SK-N-SH (cell line): ENCODE data around the gene SERPINI1. TPM values are rescaled to one million over a fixed set of nuclear protein-coding genes. Genes with fewer than 3 reads are reported as not detected.

Experiments used
- CTCF ChIA-PET: fragments of 300-600, 350-600 bp; formaldehyde crosslinking; extraction: SDS; loops from one replicate; lab custom pipeline; 2021; lab: Yijun Ruan, JAX
- POLR2A ChIA-PET: fragments of 350-600 bp; sonication (Branson Sonifier 250); formaldehyde crosslinking; extraction: SDS; loops from one replicate; lab custom pipeline; 2020; ENCODE audit warnings: antibody characterized with exemption, inconsistent platforms; lab: Yijun Ruan, JAX
- DNase-seq: peaks from one replicate; pipeline ENCODE4 v3.0.0; 2012
- H2AFZ ChIP-seq: fragments of 200-600 bp; sonication (generic); 2 replicates; pipeline ENCODE4 v1.8.1; 2016; ENCODE audit warnings: antibody characterized with exemption, mild to moderate bottlenecking, low read depth
- H3F3A ChIP-seq: fragments of 200-600 bp; sonication (generic); replicated peaks from 2 replicates; pipeline ENCODE3; 2016; ENCODE audit warnings: antibody characterized with exemption, mild to moderate bottlenecking; ENCODE audit not compliant: insufficient read depth
- H3K27ac ChIP-seq, 2 experiments: fragments of 200-500 bp in 1 of 2; fragments of 200-600 bp in 1 of 2; sonication (Bioruptor generic) in 1 of 2; sonication (generic), shearing (Covaris generic) in 1 of 2; 2 replicates each; pipeline versions ENCODE4 v1.5.1 to v1.6.1; 2014 to 2016; ENCODE audit warnings: low read depth in 2 of 2, inconsistent platforms in 1 of 2, low read length in 1 of 2, mild to moderate bottlenecking in 1 of 2, mixed read lengths in 1 of 2
- H3K27me3 ChIP-seq: fragments of 200-600 bp; sonication (generic), shearing (Covaris generic); 2 replicates; pipeline ENCODE4 v1.6.1; 2016; ENCODE audit warnings: mixed run types; ENCODE audit not compliant: insufficient read depth
- H3K36me3 ChIP-seq, 2 experiments: fragments of 200-500 bp in 1 of 2; fragments of 200-600 bp in 1 of 2; sonication (Bioruptor generic) in 1 of 2; sonication (generic) in 1 of 2; replicated peaks in 1 of 2; 2 replicates each; pipeline versions ENCODE3 to v1.5.1; 2014 to 2016; ENCODE audit warnings: low read length in 1 of 2, mild to moderate bottlenecking in 1 of 2; ENCODE audit not compliant: insufficient read depth in 2 of 2, control insufficient read depth in 1 of 2
- H3K4me1 ChIP-seq, 2 experiments: fragments of 200-500 bp in 1 of 2; fragments of 200-600 bp in 1 of 2; sonication (Bioruptor generic) in 1 of 2; sonication (generic), shearing (Covaris generic) in 1 of 2; 2 replicates each; pipeline versions ENCODE4 v1.5.1 to v1.6.1; 2014 to 2016; ENCODE audit warnings: low read depth in 1 of 2, low read length in 1 of 2, mixed run types in 1 of 2; ENCODE audit not compliant: insufficient read depth in 2 of 2, control insufficient read depth in 1 of 2
- H3K4me2 ChIP-seq: fragments of 200-600 bp; sonication (generic), shearing (Covaris generic); 2 replicates; pipeline ENCODE4 v1.6.1; 2017; ENCODE audit warnings: mixed run types
- H3K4me3 ChIP-seq, 2 experiments: fragments of 200-500 bp in 1 of 2; fragments of 200-600 bp in 1 of 2; sonication (Bioruptor generic) in 1 of 2; sonication (generic), shearing (Covaris generic) in 1 of 2; 2 replicates each; pipeline versions ENCODE4 v1.5.1 to v1.8.1; 2014 to 2016; ENCODE audit warnings: low read depth in 2 of 2, inconsistent platforms in 1 of 2, low read length in 1 of 2, mild to moderate bottlenecking in 1 of 2, mixed read lengths in 1 of 2, moderate library complexity in 1 of 2
- H3K79me2 ChIP-seq: fragments of 200-600 bp; sonication (generic); 2 replicates; pipeline ENCODE4 v1.8.1; 2017; ENCODE audit warnings: mild to moderate bottlenecking; ENCODE audit not compliant: insufficient read depth
- H3K9ac ChIP-seq: fragments of 200-600 bp; sonication (generic); 2 replicates; pipeline ENCODE4 v1.6.1; 2017; ENCODE audit warnings: mixed run types
- H3K9me2 ChIP-seq: fragments of 200-600 bp; sonication (generic); 2 replicates; pipeline ENCODE4 v1.6.1; 2017; ENCODE audit warnings: mixed run types
- H3K9me3 ChIP-seq: fragments of 200-600 bp; sonication (generic); 2 replicates; pipeline ENCODE4 v1.6.1; 2017; ENCODE audit warnings: mixed run types, mild to moderate bottlenecking, moderate library complexity
- H4K20me1 ChIP-seq: fragments of 200-600 bp; sonication (generic); 2 replicates; pipeline ENCODE4 v1.6.1; 2017; ENCODE audit warnings: mild to moderate bottlenecking, mixed run types; ENCODE audit not compliant: insufficient read depth
- CHD2 ChIP-seq: fragments of 150-350 bp; IDR thresholded peaks from 2 replicates; pipeline ENCODE4 v1.6.1; 2018; ENCODE audit warnings: low read length; ENCODE audit not compliant: partially characterized antibody
- CTCF ChIP-seq: fragments of 200-600 bp; sonication (generic); IDR thresholded peaks from 2 replicates; pipeline ENCODE4 v1.6.1; 2017; ENCODE audit warnings: antibody characterized with exemption, mild to moderate bottlenecking, moderate library complexity
- FOSL2 ChIP-seq: IDR thresholded peaks from 2 replicates; pipeline ENCODE4 v1.4.0; 2012; ENCODE audit warnings: low read depth, mild to moderate bottlenecking, moderate library complexity, borderline replicate concordance
- JUND ChIP-seq: IDR thresholded peaks from 2 replicates; pipeline ENCODE4 v1.4.0; 2012
- PBX3 ChIP-seq: IDR thresholded peaks from 2 replicates; pipeline ENCODE4; 2012
- RCOR1 ChIP-seq: fragments of 150-350 bp; IDR thresholded peaks from 2 replicates; pipeline ENCODE4 v1.6.1; 2017; ENCODE audit warnings: antibody characterized with exemption, low read length
- REST ChIP-seq: IDR thresholded peaks from 2 replicates; pipeline ENCODE4 v1.6.1; 2012; ENCODE audit warnings: mild to moderate bottlenecking, low read depth, low read length, moderate library complexity
- RFX5 ChIP-seq: IDR thresholded peaks from 2 replicates; pipeline ENCODE4 v1.6.1; 2012; ENCODE audit warnings: mild to moderate bottlenecking, improper control_type of control experiment, low read length
- SMC3 ChIP-seq: IDR thresholded peaks from 2 replicates; pipeline ENCODE4 v1.6.1; 2012; ENCODE audit warnings: low read depth, low read length, improper control_type of control experiment
- TAF1 ChIP-seq: IDR thresholded peaks from 2 replicates; pipeline ENCODE4 v1.6.1; 2012; ENCODE audit warnings: low read depth, mild to moderate bottlenecking, low read length, moderate library complexity, borderline replicate concordance
- USF1 ChIP-seq: IDR thresholded peaks from 2 replicates; pipeline ENCODE4 v1.4.0; 2012; ENCODE audit warnings: low read depth, borderline replicate concordance
- YY1 ChIP-seq: IDR thresholded peaks from 2 replicates; pipeline ENCODE4 v1.4.0; 2012; ENCODE audit warnings: low read depth, mild to moderate bottlenecking
- ZBTB33 ChIP-seq: IDR thresholded peaks from 2 replicates; pipeline ENCODE4 v1.4.0; 2012; ENCODE audit warnings: low read depth, borderline replicate concordance
- WGBS: methylation state at CpG from one replicate; pipeline ENCODE4 v1.1.6; 2017; ENCODE audit warnings: low lambda C conversion rate; 5-methylcytosine and 5-hydroxymethylcytosine counted together
- polyA plus RNA-seq, 3 experiments: library from polyadenylated mRNA; depleted of rRNA; stranded (reverse); fragments of >200 nt; gene quantifications; 2 replicates each; pipeline ENCODE4 v1.2.3, GENCODE V29; 2012

The SERPINI1 gene
- polyA plus RNA-seq, 1 of the 3 experiments (the other 2 are of a cell fraction): 1.9 TPM

- TF ChIP-seq TAF1 (no peak), RCOR1 (no peak), CHD2 (no peak), ZBTB33 (no peak), FOSL2 (no peak), USF1 (no peak), REST (no peak)
Measured at GRCh38 chr3:167859610-167860009, 124.1 kb downstream of the SERPINI1 start (continued).

- Histone ChIP-seq H3K79me2 (no peaks in the 10 kb centered on the region), H3K27ac (no peak overlapping the region), H3F3A (no peaks in the 10 kb centered on the region), H3K9ac (no peak overlapping the region), H3K4me1 (no peaks in the 10 kb centered on the region), H3K36me3 (no peaks in the 10 kb centered on the region), H3K4me2 (no peak overlapping the region), H3K4me3 (no peak overlapping the region), H3K9me2 (no peaks in the 10 kb centered on the region), H3K27me3 (no peaks in the 10 kb centered on the region)
- no peak for DNase-seq
- POLR2A ChIA-PET: no interaction called here
- 78% methylated on average over 3 of the region's 3 CpGs for WGBS
- CTCF ChIA-PET: interaction anchor here (3.0 to 3.4 kb wide), 2 partner anchors 11 to 20 kb away, joined by 8 to 11 read pairs; no protein-coding TSS in a partner anchor
- TF ChIP-seq RCOR1: no peak
- no peak for TF ChIP-seq YY1
- TF ChIP-seq RFX5: no peak
- no peak for TF ChIP-seq TAF1
- TF ChIP-seq PBX3: no peak
- no peak for TF ChIP-seq CTCF
- TF ChIP-seq JUND: no peak
- no peak for TF ChIP-seq SMC3
- TF ChIP-seq, all 33 proteins: peak for 0
- no peaks in the 10 kb centered on the region for H4K20me1 ChIP-seq
- no peak overlapping the region for H2AFZ ChIP-seq
- H3K9me3 ChIP-seq: no peaks in the 10 kb centered on the region
Measured at GRCh38 chr3:167861649-167862048, 126.1 kb downstream of the SERPINI1 start.
